KOPT-K1 (cell line): ENCODE measurements around the gene FIGNL2.

Experiments used
- H3K27ac ChIP-seq: fragments of 200-600 bp; sonication (generic); 2 replicates; pipeline ENCODE4 v1.5.1; 2016; ENCODE audit warnings: antibody characterized with exemption, mild to moderate bottlenecking, low read depth, low read length; ENCODE audit not compliant: poor library complexity, severe bottlenecking
- H3K36me3 ChIP-seq: fragments of 200-600 bp; sonication (generic); 2 replicates; pipeline ENCODE4 v1.5.1; 2017; ENCODE audit warnings: antibody characterized with exemption, mild to moderate bottlenecking, low read length, moderate library complexity; ENCODE audit not compliant: insufficient read depth
- H3K9me3 ChIP-seq: fragments of 200-600 bp; sonication (generic); 2 replicates; pipeline ENCODE4 v1.5.1; 2017; ENCODE audit warnings: antibody characterized with exemption, low read length, mild to moderate bottlenecking; ENCODE audit not compliant: insufficient read depth, poor library complexity, severe bottlenecking

FIGNL2 gene

DNA sequence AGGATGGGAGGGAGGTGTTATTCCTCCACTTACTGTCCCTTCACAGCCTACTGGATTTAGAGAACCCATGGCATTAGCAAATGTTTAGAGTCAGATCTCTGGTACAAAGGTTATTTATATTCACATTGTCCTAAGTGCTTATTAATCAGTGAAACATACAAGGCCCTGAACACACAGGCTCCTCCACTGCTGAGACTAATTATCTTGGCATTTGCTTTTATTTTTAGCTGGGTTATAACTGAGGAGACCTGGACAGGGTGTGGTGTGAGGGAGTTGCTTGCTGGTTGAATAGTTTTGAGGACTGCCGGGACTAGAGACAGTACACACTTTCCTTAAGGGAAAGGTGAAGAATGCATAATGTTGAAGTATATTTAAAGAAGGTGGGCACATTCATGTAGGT lies 77.5 kb downstream of the FIGNL2 start:
- H3K36me3 ChIP-seq: no peaks in the 10 kb centered on the region
- H3K27ac ChIP-seq: no peak overlapping the region
- H3K9me3 ChIP-seq: no peaks in the 10 kb centered on the region
